GM23338 (cell line): ENCODE measurements around the gene PPP6R3. TPM values are rescaled to one million over a fixed set of nuclear protein-coding genes. Genes with fewer than 3 reads are reported as not detected.

Experiments
- ATAC-seq: fragments of 200-7000 bp; cut with Tn5 transposase; 3 replicates; pipeline ENCODE4 v1.9.1; 2020
- DNase-seq: peaks from one replicate; pipeline ENCODE4 v3.0.0-alpha.2; 2015; ENCODE audit warnings: low spot score
- H2AFZ ChIP-seq: fragments of 200-600 bp; sonication (generic); 2 replicates; pipeline ENCODE4 v1.8.0; 2016; ENCODE audit warnings: antibody characterized with exemption, mild to moderate bottlenecking, moderate library complexity
- H3F3A ChIP-seq: fragments of 200-600 bp; sonication (generic); replicated peaks from 2 replicates; pipeline ENCODE4 v1.8.0; 2017; ENCODE audit warnings: antibody characterized with exemption, mixed run types, low read depth
- H3K27ac ChIP-seq: fragments of 200-600 bp; sonication (generic); 2 replicates; pipeline ENCODE4 v1.6.1; 2016; ENCODE audit warnings: low read depth
- H3K27me3 ChIP-seq: fragments of 200-600 bp; sonication (generic); 2 replicates; pipeline ENCODE4 v1.8.0; 2016; ENCODE audit warnings: mild to moderate bottlenecking, mixed run types, moderate library complexity; ENCODE audit not compliant: insufficient read depth
- H3K36me3 ChIP-seq: fragments of 200-600 bp; sonication (generic); 2 replicates; pipeline ENCODE4 v1.8.0; 2016; ENCODE audit warnings: mild to moderate bottlenecking; ENCODE audit not compliant: insufficient read depth
- H3K4me1 ChIP-seq: fragments of 200-600 bp; sonication (generic); 2 replicates; pipeline ENCODE4 v1.8.0; 2016; ENCODE audit warnings: mild to moderate bottlenecking, moderate library complexity; ENCODE audit not compliant: insufficient read depth
- H3K4me2 ChIP-seq: fragments of 200-600 bp; sonication (generic); 2 replicates; pipeline ENCODE4 v1.7.1; 2017; ENCODE audit warnings: mixed run types
- H3K4me3 ChIP-seq: fragments of 200-600 bp; sonication (generic); 2 replicates; pipeline ENCODE4 v1.6.1; 2016; ENCODE audit warnings: mixed run types
- H3K79me2 ChIP-seq: fragments of 200-600 bp; sonication (generic); replicated peaks from 2 replicates; pipeline ENCODE4 v1.8.0; 2017; ENCODE audit warnings: mild to moderate bottlenecking; ENCODE audit not compliant: insufficient read depth
- H3K9me2 ChIP-seq: fragments of 200-600 bp; sonication (generic); 2 replicates; pipeline ENCODE4 v1.8.0; 2017; ENCODE audit not compliant: insufficient read depth
- H4K20me1 ChIP-seq: fragments of 200-600 bp; sonication (generic); replicated peaks from 2 replicates; pipeline ENCODE4 v1.8.0; 2017; ENCODE audit warnings: mild to moderate bottlenecking; ENCODE audit not compliant: insufficient read depth
- H3K27ac Mint-ChIP-seq: 2 replicates; pipeline ENCODE4 v1.8.0; 2020; ENCODE audit warnings: inconsistent platforms, mild to moderate bottlenecking, moderate library complexity, mixed read lengths
- H3K27me3 Mint-ChIP-seq: 3 replicates; pipeline ENCODE4 v1.8.0; 2022; ENCODE audit warnings: low read depth, mild to moderate bottlenecking, moderate library complexity, mixed read lengths, inconsistent platforms; ENCODE audit not compliant: insufficient read depth, poor library complexity
- H3K36me3 Mint-ChIP-seq: 3 replicates; pipeline ENCODE4 v1.8.0; 2021; ENCODE audit warnings: low read depth, mild to moderate bottlenecking, inconsistent platforms, moderate library complexity, mixed read lengths
- H3K4me1 Mint-ChIP-seq: 3 replicates; pipeline ENCODE4 v1.8.0; 2020; ENCODE audit warnings: mild to moderate bottlenecking, inconsistent platforms, mixed read lengths
- H3K4me3 Mint-ChIP-seq: 3 replicates; pipeline ENCODE4 v1.8.0; 2021; ENCODE audit warnings: moderate library complexity, mild to moderate bottlenecking, inconsistent platforms, mixed read lengths
- H3K9me3 Mint-ChIP-seq: 3 replicates; pipeline ENCODE4 v1.8.0; 2020; ENCODE audit warnings: moderate library complexity, mild to moderate bottlenecking, inconsistent platforms, mixed read lengths
- POLR2AphosphoS5 ChIP-seq: IDR thresholded peaks from 2 replicates; pipeline ENCODE4 v1.6.1; 2016; ENCODE audit warnings: antibody characterized with exemption, low read depth
- long read RNA-seq: library from polyadenylated mRNA; unstranded; transcript quantifications from one replicate; pipeline ENCODE4 v2.0.0, GENCODE V29; 2020; ENCODE audit not compliant: unreplicated experiment
- polyA plus RNA-seq: library from polyadenylated mRNA; unstranded; fragments of >200 nt; fragmentation: Nextera tagmentation; extraction: Ambion mirVana; gene quantifications from 2 replicates; pipeline ENCODE4 v1.2.1, GENCODE V29; 2016
- total RNA-seq: library from RNA; depleted of rRNA; stranded (reverse); fragments of >200 nt; shearing (Covaris generic); gene quantifications from 2 replicates; pipeline ENCODE4 v1.2.3, GENCODE V29; 2014; rRNA removed
- TF ChIP-seq, protein P1 (sequence below): IDR thresholded peaks from one replicate; pipeline ENCODE4 v1.6.1; 2018; ENCODE audit warnings: antibody characterized with exemption; ENCODE audit not compliant: unreplicated experiment
- TF ChIP-seq, protein P2 (sequence below): fragments of 250-450 bp; sonication (Bioruptor Pico); IDR thresholded peaks from 2 replicates; pipeline ENCODE4 v1.5.0; 2020; ENCODE audit warnings: mild to moderate bottlenecking, moderate library complexity

PPP6R3 gene, protein sequence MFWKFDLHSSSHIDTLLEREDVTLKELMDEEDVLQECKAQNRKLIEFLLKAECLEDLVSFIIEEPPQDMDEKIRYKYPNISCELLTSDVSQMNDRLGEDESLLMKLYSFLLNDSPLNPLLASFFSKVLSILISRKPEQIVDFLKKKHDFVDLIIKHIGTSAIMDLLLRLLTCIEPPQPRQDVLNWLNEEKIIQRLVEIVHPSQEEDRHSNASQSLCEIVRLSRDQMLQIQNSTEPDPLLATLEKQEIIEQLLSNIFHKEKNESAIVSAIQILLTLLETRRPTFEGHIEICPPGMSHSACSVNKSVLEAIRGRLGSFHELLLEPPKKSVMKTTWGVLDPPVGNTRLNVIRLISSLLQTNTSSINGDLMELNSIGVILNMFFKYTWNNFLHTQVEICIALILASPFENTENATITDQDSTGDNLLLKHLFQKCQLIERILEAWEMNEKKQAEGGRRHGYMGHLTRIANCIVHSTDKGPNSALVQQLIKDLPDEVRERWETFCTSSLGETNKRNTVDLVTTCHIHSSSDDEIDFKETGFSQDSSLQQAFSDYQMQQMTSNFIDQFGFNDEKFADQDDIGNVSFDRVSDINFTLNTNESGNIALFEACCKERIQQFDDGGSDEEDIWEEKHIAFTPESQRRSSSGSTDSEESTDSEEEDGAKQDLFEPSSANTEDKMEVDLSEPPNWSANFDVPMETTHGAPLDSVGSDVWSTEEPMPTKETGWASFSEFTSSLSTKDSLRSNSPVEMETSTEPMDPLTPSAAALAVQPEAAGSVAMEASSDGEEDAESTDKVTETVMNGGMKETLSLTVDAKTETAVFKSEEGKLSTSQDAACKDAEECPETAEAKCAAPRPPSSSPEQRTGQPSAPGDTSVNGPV
- total RNA-seq (220 and 268 TPM in 2 replicates), polyA plus RNA-seq (138 and 170 TPM in 2 replicates)
- long read RNA-seq, partial matches to known transcripts: 2 of 15 reads
- long read RNA-seq, other reads (novel, unspliced or antisense): 12 of 15 reads

DNA sequence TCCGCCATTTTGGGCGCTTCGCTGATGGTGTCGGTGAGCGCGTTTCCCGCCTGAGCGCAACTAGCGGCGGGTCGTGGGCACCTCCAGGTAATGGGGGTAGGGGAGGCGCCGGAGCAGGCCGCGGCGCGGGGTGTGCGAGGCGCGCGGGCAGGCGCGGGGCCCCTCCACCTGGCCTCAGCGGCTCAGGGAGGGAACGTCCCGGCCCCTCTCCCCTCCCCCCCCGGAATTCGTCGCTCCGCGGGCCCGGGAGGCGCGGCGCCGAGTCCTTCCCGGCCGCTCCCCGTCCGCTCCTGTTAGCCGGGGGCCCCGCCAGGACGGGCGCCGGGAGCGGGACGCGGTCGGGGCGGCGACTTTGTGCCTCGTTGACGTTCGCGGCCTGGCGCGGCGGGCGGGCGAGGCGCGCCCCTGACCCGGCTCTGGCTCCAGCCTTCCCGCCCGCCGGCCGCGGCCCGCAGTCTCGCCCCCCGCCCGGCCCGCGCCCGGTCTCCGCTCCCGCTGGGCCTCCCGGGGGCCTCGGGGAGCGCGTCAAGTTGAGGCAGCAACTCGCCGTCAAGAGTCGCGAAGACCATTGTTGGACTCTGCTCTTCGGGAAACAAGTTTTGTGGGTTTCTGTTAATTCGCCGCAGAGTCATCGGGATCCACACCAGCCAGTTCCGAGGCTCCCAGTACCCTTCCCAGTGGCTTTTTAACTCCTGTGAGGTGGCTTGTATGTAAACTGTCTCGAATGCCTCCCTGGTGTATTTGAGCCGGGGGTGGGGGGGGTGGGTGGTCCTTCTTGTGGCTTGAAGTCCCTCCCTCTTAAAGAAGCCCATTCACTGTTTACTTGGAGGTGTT, at the start of gene PPP6R3:
PPP6R3 (plus strand) TSS at position 12 of the 834 bp plus-strand sequence. CDS start 76,913 bp downstream, outside the sequence.
- TF ChIP-seq, protein P1, sequence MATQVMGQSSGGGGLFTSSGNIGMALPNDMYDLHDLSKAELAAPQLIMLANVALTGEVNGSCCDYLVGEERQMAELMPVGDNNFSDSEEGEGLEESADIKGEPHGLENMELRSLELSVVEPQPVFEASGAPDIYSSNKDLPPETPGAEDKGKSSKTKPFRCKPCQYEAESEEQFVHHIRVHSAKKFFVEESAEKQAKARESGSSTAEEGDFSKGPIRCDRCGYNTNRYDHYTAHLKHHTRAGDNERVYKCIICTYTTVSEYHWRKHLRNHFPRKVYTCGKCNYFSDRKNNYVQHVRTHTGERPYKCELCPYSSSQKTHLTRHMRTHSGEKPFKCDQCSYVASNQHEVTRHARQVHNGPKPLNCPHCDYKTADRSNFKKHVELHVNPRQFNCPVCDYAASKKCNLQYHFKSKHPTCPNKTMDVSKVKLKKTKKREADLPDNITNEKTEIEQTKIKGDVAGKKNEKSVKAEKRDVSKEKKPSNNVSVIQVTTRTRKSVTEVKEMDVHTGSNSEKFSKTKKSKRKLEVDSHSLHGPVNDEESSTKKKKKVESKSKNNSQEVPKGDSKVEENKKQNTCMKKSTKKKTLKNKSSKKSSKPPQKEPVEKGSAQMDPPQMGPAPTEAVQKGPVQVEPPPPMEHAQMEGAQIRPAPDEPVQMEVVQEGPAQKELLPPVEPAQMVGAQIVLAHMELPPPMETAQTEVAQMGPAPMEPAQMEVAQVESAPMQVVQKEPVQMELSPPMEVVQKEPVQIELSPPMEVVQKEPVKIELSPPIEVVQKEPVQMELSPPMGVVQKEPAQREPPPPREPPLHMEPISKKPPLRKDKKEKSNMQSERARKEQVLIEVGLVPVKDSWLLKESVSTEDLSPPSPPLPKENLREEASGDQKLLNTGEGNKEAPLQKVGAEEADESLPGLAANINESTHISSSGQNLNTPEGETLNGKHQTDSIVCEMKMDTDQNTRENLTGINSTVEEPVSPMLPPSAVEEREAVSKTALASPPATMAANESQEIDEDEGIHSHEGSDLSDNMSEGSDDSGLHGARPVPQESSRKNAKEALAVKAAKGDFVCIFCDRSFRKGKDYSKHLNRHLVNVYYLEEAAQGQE: no peak
- TF ChIP-seq POLR2AphosphoS5: peak; percentile 83; the same call in 1 of the 2 replicates
- TF ChIP-seq, protein P2, sequence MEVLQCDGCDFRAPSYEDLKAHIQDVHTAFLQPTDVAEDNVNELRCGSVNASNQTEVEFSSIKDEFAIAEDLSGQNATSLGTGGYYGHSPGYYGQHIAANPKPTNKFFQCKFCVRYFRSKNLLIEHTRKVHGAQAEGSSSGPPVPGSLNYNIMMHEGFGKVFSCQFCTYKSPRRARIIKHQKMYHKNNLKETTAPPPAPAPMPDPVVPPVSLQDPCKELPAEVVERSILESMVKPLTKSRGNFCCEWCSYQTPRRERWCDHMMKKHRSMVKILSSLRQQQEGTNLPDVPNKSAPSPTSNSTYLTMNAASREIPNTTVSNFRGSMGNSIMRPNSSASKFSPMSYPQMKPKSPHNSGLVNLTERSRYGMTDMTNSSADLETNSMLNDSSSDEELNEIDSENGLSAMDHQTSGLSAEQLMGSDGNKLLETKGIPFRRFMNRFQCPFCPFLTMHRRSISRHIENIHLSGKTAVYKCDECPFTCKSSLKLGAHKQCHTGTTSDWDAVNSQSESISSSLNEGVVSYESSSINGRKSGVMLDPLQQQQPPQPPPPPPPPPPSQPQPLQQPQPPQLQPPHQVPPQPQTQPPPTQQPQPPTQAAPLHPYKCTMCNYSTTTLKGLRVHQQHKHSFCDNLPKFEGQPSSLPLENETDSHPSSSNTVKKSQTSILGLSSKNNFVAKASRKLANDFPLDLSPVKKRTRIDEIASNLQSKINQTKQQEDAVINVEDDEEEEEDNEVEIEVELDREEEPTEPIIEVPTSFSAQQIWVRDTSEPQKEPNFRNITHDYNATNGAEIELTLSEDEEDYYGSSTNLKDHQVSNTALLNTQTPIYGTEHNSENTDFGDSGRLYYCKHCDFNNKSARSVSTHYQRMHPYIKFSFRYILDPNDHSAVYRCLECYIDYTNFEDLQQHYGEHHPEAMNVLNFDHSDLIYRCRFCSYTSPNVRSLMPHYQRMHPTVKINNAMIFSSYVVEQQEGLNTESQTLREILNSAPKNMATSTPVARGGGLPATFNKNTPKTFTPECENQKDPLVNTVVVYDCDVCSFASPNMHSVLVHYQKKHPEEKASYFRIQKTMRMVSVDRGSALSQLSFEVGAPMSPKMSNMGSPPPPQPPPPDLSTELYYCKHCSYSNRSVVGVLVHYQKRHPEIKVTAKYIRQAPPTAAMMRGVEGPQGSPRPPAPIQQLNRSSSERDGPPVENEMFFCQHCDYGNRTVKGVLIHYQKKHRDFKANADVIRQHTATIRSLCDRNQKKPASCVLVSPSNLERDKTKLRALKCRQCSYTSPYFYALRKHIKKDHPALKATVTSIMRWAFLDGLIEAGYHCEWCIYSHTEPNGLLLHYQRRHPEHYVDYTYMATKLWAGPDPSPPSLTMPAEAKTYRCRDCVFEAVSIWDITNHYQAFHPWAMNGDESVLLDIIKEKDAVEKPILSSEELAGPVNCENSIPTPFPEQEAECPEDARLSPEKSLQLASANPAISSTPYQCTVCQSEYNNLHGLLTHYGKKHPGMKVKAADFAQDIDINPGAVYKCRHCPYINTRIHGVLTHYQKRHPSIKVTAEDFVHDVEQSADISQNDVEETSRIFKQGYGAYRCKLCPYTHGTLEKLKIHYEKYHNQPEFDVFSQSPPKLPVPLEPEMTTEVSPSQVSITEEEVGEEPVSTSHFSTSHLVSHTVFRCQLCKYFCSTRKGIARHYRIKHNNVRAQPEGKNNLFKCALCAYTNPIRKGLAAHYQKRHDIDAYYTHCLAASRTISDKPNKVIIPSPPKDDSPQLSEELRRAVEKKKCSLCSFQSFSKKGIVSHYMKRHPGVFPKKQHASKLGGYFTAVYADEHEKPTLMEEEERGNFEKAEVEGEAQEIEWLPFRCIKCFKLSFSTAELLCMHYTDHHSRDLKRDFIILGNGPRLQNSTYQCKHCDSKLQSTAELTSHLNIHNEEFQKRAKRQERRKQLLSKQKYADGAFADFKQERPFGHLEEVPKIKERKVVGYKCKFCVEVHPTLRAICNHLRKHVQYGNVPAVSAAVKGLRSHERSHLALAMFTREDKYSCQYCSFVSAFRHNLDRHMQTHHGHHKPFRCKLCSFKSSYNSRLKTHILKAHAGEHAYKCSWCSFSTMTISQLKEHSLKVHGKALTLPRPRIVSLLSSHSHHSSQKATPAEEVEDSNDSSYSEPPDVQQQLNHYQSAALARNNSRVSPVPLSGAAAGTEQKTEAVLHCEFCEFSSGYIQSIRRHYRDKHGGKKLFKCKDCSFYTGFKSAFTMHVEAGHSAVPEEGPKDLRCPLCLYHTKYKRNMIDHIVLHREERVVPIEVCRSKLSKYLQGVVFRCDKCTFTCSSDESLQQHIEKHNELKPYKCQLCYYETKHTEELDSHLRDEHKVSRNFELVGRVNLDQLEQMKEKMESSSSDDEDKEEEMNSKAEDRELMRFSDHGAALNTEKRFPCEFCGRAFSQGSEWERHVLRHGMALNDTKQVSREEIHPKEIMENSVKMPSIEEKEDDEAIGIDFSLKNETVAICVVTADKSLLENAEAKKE (CRISPR knock-in tag): no peak
- peak within 1 kb of the TSS; percentile 93; the same call in 1 of the 2 replicates for H2AFZ ChIP-seq

More for the DNA sequence above, at the start of gene PPP6R3:
- Histone ChIP-seq H3K27ac (peak within 1 kb of the TSS; percentile 99), H3K4me3 (peak within 1 kb of the TSS; percentile 66), H3K79me2 (peaks cover 50% of the 10 kb centered on the region), H3K27me3 (no peaks in the 10 kb centered on the region), H3K9me2 (no peaks in the 10 kb centered on the region), H3K36me3 (no peaks in the 10 kb centered on the region), H4K20me1 (peaks cover 45% of the 10 kb centered on the region), H3F3A (no peaks in the 10 kb centered on the region; the same call in 1 of the 2 replicates), H3K4me1 (peaks cover 30% of the 10 kb centered on the region), H3K4me2 (peak within 1 kb of the TSS; percentile 84)
- Mint-ChIP-seq H3K4me3 (peak within 1 kb of the TSS; percentile 92), H3K4me1 (peaks cover 24% of the 10 kb centered on the region), H3K36me3 (peaks cover 4% of the 10 kb centered on the region; the same call in 2 of the 3 replicates), H3K9me3 (no peaks in the 10 kb centered on the region), H3K27me3 (peaks cover 18% of the 10 kb centered on the region), H3K27ac (peak within 1 kb of the TSS; percentile 98)
- ATAC-seq (peak; percentile 24), DNase-seq (peak; percentile 46)
